Renal cortex interstitium (tissue), 15 donors: Measurements from ENCODE around the gene FCRL2. TPM values are rescaled to one million over a fixed set of nuclear protein-coding genes. Genes with fewer than 3 reads are reported as not detected.

Experiments
- DNase-seq, 11 donors: peaks; one replicate each; pipeline ENCODE4 v3.0.0-alpha.2; 2013; ENCODE audit warnings: low read depth in 9 of 11, low spot score in 4 of 11; ENCODE audit errors: extremely low read depth in 1 of 11
- long read RNA-seq, 16 experiments: transcript quantifications; one replicate each; lab custom pipeline, GENCODE V29; 2026
- polyA plus RNA-seq, 3 donors: library from polyadenylated mRNA; unstranded; fragments of 120-200 nt; gene quantifications; one replicate each; pipeline ENCODE4 v1.2.1, GENCODE V29; 2013; ENCODE audit not compliant: insufficient read length in 3 of 3

The FCRL2 gene, protein sequence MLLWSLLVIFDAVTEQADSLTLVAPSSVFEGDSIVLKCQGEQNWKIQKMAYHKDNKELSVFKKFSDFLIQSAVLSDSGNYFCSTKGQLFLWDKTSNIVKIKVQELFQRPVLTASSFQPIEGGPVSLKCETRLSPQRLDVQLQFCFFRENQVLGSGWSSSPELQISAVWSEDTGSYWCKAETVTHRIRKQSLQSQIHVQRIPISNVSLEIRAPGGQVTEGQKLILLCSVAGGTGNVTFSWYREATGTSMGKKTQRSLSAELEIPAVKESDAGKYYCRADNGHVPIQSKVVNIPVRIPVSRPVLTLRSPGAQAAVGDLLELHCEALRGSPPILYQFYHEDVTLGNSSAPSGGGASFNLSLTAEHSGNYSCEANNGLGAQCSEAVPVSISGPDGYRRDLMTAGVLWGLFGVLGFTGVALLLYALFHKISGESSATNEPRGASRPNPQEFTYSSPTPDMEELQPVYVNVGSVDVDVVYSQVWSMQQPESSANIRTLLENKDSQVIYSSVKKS
- polyA plus RNA-seq, result under 1 TPM in 2 of 3 donors, not detected in 1; 0.09 to 0.11 TPM
- long read RNA-seq, donor 1, result 0 reads
- long read RNA-seq, donor 2, result 0 reads
- long read RNA-seq, donor 3, result 0 reads
- long read RNA-seq, donor 4, result 0 reads
- long read RNA-seq, donor 5, result 0 reads
- long read RNA-seq, donor 6, result 0 reads
- long read RNA-seq, donor 7, result 0 reads
- long read RNA-seq, donor 8, result 0 reads
- long read RNA-seq, donor 9, result 0 reads
- long read RNA-seq, donor 10, result 0 reads
- long read RNA-seq, donor 11, result 0 reads
- long read RNA-seq, donor 12, result 0 reads
- long read RNA-seq, donor 13, result 0 reads
- long read RNA-seq, donor 14, result 0 reads
- long read RNA-seq, donor 15, result 0 reads
- long read RNA-seq, donor 16, result 0 reads

DNA sequence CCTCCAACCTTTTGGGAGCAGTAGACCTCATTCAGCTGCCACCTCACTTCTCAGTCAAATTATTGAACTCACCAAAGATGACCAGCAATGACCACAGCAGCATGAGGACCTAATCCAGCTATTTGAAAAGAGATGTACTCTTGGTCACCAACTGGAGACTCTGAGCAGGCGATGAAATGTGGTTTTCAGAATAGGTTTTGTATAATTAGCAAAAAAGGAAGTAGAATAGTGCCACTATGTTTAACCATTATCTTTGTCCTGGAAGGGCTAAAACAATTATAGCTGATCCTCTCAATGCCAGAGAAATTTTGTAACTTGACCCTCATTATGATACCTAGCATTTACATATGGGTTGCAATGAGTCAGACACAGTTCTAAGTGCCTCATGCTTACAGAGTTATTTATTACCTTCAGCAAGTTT, at the start of gene FCRL2:
Gene FCRL2, minus strand, starts transcription at position 162 of the 421 bp plus-strand sequence. Its CDS starts 59 bp downstream, at position 103.
- no peak for DNase-seq

DNA sequence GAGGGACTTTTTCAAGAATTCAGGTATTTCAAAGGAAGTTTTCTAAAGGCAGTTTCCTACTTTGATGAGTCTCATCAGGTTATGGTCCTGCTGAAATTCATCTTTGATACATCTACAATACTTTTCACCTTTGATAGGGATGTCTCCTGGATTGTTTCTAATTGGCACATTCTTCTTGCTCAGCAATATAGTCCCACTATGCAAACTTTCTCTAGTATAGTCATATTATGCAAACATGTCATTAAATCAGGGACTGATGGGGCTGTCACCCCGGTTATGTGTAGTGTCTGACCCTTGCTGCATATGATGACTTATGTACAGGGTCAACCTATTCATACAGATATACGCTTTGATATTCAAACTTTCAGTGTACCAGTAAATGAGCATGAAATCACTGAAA, 43.4 kb upstream of the FCRL2 start:
- no peak for DNase-seq

DNA sequence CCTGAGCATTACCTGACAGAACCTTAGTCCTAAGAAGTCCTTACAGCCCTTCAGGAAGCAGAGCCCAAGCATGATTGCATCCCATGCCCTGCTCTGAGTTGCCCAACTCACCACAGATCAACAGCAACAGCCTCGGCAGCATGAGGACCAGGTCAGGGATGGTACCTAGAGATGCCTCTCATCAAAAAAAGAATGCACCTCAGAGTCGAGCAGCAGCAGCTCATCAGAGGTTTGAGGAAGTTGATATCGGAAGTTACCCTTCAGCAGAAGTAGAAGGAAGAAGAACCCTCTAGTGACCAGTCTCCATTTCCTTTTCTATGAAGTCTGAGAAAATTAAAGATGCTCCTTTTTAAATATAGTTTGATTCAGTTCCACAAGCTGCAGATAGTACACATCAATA, 43.0 kb upstream of the FCRL2 start, which contains the start of gene FCRL1:
Gene FCRL1, minus strand, starts transcription at position 225 of the 400 bp plus-strand sequence. Its CDS starts 83 bp downstream, at position 142.
- no peak for DNase-seq

DNA sequence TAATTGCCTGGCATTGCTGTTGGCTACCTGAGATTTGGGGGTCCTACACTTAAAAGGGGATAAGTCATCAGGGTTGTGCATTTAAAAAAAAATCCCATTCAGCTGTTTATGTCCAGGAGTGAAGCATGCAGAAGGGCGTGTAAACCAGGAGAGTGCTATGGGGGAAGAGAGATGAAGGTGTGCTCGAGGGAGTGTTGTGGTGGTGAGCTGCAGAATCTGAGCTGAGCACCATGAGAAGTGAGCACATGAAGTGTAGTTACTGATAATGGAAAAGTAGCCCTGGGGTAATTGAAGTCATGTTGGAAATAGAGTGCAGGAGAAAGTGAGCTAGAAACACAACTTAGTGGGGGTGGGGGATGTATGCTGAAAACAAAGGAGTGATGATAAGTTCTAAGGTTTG, 42.3 kb upstream of the FCRL2 start:
- no peak for DNase-seq

DNA sequence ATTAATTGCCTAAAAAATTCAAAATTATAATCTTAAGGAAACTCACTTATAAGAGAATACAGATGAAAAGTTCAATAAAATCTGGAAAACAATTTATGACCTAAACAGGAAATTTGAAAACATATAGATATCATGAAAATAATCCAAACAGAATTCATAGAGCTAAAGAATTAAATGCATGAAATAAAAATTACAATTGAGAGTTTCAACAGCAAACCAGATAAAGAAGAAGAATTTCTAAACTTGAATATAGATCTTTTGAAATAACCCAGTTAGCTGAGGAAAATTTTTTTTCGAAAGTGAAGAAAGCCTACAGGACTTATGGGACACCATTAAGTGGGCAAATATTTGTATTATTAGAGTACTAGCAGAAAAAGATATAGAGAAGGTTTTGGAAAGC, 36.3 kb upstream of the FCRL2 start:
- DNase-seq, result no peak

DNA sequence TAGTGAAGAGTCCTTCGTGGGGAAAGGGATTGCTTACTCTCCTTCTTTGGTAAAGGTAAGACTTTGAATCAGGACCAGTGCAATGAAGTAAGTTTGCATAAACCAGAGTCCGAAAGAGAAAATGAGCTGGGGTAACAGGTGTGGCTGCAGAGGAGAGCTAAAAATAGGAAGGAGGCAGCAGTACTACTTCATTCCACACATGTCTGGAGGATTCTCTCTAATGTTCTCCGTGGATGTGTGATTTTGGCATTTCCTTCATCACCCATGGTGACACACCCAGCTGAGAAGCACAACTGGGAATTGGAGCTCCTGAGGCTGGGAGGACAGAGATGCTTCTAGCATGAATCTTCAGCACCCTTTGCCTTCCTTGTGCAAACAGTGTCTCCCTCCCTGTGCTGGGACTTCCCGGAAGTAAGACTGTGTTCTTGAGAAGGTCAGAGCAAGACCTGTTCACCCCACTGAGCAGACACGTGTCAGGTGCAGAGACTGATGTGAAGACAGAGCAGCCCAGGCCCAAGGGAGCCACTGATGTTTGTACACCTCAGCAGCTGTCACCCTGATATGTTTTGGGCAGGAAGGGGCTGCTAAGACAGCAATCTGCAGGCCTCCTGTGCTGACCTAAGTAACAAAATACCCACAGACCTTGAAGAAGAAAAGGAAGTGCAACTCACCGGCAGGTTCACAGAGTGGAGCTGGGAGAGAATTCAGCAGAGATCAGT, 29.7 kb upstream of the FCRL2 start:
- DNase-seq, result no peak

DNA sequence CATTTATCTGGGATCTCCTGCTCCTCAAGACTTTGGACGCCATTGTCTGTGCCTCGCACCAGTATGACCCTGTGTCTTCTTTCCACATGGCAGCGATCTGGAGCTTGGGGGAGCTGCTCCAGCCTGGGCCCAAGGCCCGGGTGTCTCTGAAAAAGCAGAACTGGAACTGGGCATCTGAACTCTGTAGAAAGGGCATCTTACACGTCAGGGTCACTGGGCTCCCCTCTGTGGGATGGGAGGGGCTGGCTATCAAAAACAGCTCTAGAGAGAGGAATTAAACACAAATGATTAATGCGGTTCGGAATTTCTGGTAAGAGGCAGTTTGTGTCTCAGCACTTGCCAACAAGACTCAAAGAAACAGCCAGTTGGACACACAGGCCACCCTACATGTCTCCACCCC, 26.9 kb upstream of the FCRL2 start:
- DNase-seq, result no peak

DNA sequence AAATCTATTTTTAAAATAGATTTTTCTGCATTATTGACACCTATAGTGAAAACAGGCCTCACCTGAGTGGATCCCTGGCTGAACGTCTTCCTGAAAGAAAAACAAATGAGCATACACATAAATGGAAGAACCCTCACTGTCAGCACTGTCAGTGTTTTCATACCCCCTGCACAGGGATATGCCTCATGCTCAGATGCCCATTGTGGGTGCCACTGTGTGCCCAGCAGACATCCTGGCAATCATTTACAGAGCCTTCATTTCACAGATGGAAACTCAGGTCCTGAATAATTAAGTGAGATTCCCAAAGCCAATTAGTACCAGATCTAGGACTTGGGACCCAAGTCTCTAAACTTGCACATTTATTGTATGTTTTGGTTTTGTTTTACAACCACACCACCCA, 23.1 kb upstream of the FCRL2 start:
- DNase-seq, result peak in 1 of 11 donors; percentile 16

DNA sequence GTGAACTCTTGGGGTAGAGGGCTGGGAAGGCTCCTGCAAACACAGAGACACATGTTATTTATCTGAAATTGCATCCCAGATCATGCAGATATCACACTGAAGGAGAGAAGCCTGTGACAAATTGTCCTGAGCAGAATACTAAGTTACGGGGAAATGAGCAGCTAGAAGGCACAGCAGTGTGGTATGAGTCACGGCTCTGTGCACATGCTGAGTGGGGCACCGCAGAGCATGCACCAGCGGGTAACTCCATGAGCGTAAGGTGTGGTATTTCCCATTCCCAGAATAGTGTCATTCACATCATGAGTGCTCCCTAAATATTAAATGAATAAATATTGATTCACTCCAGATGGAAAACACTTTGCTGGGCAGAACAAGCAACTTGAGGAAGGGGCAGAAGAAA, 21.3 kb upstream of the FCRL2 start:
- no peak for DNase-seq

DNA sequence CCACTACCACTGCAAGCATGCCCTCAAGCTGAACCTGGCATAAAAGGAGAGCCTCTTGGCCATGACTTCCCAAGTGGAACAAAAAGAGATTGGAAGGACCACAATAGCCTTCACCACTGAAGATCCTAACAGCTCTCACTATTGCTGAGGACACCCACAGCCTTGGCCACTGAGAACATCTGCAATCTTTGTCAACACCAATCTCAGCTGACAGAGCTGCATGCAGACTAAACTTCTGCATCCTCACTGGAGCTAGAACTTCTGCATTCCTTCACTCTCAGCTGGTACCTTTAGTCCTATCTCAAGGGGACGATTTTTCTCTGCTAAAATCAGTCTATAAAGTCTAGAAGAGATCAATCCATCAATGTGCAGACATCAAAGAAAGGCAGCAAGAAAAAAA, 8.3 kb upstream of the FCRL2 start:
- DNase-seq, result no peak

DNA sequence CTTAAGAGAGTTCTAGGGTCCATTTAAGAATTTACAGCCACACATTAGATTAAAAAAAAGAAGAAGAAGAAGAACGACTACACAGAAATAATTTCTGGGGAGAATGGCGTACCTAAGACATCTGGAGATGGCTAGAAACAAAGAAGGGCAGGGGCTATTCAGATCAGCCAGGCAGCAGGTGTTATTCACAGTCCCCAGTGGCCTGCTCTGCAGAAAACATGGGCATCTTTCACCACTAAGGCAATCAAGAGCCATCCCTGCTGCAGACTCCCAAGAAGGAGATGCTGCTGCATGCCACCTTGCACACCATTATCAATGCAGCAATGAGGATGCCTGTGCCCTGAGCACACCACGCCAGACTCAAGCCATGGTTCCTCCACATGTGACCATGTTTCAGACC, 7.9 kb upstream of the FCRL2 start:
- no peak for DNase-seq

DNA sequence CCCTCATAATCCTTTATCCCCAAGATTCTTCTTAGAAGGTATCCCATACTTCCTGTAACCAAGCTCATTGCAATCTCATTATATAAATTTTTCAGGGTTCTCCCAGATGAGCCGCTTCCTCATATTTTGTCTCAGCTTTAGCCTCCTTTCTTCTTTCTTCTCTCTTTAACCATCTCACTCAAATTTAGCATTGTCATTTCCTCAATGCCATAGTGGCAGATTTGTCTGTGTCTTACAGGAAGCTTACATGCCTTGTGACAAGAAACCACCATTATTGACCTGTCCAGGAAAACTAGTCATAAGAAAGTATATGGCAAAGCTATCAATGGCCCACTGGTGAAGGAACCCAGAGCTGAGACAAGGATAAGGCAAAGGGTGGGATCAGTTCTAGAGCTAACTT, 6.0 kb upstream of the FCRL2 start:
- DNase-seq, result no peak

DNA sequence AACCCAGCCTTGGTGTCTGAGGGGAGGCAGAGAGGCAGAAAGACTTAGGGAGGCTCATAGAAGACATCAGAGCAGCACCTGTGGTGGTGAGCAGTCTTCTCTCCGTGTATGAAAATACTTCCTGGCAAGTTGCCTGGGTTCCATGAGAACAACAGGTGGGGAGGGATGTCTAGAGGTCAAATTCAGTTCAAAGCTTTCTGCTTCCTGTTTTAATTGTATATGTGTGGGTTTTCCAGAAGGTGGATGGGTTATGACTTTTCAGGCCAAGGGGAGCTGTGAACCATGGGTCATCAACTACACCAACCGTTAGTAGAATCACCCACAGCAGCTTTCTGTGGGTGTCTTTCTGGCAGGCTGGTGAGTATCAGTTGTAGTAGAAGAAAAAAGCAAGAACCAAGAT, 4.1 kb upstream of the FCRL2 start:
- DNase-seq, result no peak

DNA sequence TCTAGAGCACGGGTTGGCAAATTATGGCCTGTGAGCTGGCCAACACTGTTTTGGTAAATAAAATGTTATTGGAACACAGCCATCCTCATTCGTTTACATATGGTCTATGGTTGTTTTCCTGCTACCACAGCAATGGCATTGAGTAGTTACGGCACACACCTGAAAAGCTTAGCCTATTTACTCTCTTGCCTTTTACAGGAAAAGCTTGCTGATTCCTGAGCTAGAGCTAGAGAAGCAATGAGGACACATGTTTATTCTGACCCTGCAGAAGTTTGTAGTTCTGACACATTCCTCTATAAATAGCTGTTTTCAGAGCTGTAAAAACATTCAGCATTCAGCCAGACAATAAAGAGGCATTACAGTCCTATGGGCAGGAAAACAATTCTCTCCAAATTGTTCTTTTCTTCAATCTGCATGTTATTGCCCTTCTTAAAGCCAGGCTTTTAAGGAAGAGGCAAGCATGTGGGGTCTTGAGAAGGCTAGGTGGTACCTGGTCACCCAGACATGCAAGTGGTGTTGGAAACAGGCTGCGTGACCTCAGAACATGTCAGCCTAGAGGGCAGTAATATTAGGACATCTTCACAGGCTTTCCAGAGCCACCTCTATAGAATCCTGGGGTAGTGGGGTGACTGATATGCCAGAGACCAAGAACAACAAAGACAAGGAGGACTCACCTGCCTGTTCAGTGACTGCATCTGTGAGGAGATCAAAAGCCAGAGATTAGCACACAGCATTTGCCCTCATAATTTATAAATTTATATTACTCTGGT, 1.6 kb downstream of the FCRL2 start:
- DNase-seq, result no peak

DNA sequence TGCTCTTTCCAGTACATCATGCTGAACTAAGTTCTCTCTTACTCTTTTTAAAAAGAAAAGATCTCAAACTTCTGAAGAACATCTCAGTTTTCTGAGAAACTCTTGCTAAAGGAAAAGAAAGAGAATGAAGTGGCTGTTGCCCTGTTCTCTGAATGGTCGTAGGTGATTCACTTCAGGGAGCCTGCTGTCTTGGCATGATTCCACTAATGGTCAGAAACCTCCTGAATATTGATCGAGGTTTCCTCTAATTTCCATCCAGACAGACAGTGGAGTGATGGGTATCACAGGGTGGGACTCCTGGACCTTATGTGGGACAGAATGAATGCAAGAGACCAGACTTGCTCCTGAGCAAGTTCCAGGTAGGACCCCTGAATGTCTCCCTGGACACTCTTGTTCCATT, 2.5 kb downstream of the FCRL2 start:
- DNase-seq, result no peak

DNA sequence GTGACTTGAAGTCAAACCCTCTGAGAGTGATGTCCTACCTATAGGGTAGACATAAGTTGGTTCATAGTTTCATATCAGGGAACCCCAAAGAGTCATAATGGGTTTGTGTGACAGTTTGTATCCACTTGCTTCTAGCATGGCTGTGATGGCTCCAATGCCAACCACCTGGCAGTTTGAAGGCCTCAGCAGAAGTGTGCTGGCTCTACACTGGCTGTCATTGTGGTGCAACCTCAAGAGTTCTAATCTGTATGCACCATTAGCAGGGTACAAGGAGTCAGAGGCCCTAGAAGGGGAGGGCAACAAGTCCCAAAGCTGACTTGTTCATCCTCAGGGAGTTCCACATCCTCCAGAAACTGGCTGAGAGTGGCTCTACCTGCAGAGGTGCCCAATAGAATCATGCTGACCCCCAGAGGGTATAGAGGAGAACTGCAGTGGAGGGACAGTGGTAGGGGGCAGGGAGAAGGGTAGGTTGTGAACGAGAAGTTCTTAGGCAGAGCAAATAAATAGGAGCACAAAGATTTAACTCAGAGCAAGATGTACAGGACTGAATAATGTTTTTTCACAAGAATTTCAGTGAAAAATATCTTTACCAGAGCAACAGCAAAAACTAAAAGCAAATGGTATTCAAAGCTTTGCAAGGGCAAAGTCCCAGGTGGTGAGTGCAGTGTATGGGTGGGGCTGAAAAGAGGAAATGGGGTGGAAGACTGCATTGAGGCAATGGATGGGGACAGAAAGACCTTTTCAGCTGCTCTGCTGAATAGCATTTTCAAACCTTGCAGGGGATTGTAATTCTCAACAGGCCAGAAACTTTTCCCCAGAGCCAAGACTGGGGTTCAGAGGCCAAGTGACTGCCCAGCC, 3.2 kb downstream of the FCRL2 start:
- no peak for DNase-seq

DNA sequence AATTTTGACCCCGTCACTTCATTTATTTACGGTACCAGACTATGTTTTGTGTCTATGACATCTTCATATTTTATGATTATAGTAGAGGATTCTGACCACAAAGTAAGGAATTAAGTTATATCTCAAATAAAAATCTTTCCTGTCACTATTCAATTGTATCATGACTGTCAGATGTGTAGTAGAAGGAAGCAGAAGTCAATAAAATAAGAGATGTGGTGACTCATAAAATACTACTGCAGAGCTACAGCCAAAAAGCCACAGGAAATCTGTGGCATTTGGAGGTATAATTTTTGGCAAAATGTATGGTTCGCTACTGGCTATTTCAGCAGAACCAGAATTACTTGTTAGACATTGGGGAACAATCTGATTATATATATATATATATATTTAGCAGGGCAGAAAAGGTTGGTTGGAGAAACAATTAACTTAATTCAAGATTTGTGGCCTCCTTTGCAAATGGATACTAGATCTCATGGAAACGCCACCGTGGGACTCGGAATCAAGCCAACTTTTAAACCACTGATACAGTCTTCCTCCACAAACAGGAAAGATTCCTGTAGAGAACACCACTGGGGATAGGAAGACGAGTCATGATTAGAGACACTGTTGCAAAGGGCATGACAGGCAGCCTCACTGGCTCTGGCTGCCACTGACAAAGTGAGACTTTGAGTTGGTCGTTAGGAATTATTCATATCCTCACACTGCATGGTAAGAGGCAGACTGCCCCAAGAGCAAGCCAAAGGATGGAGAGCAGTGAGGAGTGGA, 5.1 kb downstream of the FCRL2 start:
- DNase-seq, result no peak
